GM19239 (cell line): Measurements from ENCODE around the gene PCED1B.
"Not testable (repeated sequence)": the region's sequence is repeated elsewhere in the genome, so short reads cannot be mapped to it uniquely, and the experiment has no call there.

Source experiments
- DNase-seq: peaks from one replicate; pipeline ENCODE4 v3.0.0; 2011; ENCODE audit warnings: low spot score; ENCODE audit not compliant: insufficient read length
- FAIRE-seq: peaks from 2 replicates; lab custom pipeline; 2011; peaks lifted over from hg19 to GRCh38; lab: Jason Lieb, UNC

PCED1B gene

DNA sequence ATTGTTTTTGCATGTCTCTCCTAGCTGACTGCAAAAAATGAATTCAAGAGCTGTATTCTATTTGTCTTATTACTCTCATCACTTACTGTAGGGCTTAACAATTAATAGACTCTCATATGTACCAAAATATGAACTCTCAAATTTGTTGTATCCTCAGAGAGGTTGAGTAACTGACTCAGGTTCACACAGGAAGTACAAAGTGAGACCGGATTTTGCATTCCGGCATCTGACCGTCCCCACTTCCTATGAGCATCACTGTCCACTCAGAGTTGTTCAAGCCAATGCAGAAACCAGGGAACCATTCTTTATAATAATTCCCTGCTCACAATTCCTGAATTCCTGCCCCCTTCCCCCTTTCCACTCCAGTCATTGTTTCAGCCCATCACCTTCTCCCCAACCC, 113.6 kb downstream of the PCED1B start:
- no peak for DNase-seq
- FAIRE-seq, result no peak

- DNase-seq, result no peak
- FAIRE-seq, result no peak
Observed at GRCh38 chr12:47194501-47194900, 115.1 kb downstream of the PCED1B start.

GRCh38 chr12:47200446-47200845, 121.0 kb downstream of the PCED1B start:
- no peak for FAIRE-seq

GRCh38 chr12:47201190-47201589, 121.8 kb downstream of the PCED1B start:
- not testable (repeated sequence) for FAIRE-seq, DNase-seq

More at GRCh38 chr12:47200446-47200845, 121.0 kb downstream of the PCED1B start:
- DNase-seq, result no peak

DNA sequence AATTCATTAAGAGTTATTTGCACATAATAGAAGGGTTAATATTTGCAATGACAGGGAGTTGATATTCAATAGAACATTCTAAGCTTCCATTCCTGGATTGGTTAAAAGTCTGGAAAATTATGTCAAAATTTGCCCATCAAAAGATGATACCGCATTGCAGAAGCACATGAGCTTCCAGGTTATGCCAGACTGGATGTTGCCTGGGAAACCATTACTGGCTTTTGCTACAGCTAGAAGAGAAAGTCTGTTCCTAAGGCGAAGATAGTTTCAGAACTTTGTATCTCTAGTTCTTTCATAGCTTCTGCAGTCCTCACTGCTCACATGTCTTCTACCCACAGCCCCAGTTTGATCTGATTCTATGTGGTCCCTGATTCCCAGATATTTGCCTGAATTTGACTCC, 122.8 kb downstream of the PCED1B start:
- no peak for FAIRE-seq
- DNase-seq, result no peak

GRCh38 chr12:47205532-47206449, 126.4 kb downstream of the PCED1B start:
- no peak for FAIRE-seq
- DNase-seq, result no peak

- no peak for FAIRE-seq
- no peak for DNase-seq
Observed at GRCh38 chr12:47206450-47207339, 127.3 kb downstream of the PCED1B start.

- FAIRE-seq (no peak), DNase-seq (no peak)
Observed at GRCh38 chr12:47207340-47207717, 127.9 kb downstream of the PCED1B start.

GRCh38 chr12:47207829-47208248, 128.4 kb downstream of the PCED1B start:
- DNase-seq (no peak), FAIRE-seq (peak; percentile 87)

DNA sequence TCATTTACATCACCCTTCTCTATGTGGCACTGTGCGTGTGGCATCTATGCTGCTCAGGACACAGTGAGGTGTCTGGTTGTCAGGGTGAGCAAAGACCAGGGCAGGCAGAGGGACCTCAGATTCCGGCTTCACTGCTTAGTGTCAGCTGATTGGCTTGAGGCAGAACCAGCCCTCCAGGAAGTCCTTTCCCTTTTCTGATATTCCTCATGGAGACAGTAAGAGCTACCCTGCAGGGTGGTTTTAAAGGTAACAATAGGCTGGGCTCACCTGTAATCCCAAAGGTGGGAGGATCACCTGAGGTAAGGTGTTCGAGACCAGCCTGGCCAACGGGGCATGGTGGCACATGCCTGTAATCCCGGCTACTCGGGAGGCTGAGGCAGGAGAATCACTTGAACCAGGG, 129.6 kb downstream of the PCED1B start:
- FAIRE-seq (no peak), DNase-seq (no peak)

DNA sequence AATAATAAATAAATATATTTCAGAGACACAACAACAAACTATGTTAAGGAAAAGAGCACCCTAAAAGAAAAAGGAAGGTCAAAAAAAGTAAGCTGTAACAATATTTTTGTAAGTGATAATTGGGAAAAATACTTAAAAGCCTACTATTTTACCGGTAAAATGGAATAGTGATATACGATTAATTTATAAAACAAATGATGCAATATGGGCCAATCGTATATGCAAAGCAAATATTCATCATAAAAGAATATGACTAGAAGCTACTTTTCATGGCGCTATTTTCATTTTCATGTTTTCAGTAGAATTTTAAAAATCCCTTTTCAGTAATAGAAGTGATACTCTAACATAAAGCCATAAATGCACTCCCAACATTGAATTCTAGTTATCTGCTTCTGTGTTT, 131.4 kb downstream of the PCED1B start:
- no peak for DNase-seq
- no peak for FAIRE-seq

DNA sequence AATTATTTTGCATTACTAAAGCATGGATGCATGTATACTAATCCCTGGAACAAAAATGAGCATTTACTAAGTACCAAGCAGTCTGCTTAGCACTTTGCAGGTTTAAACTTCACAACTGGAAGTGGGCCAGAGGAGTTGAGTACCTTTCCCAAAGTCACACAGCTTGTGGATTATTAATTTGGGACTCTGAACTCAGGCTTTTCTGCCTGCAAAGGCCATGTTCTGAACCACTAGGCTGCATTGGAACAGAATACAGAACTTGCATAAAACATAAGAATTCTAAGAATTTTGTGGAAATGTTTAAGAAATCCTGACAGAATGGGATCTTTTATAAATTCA, 133.2 kb downstream of the PCED1B start:
- FAIRE-seq, result no peak

GRCh38 chr12:47213396-47213795, 134.0 kb downstream of the PCED1B start:
- FAIRE-seq (no peak), DNase-seq (no peak)

More for the DNA sequence above, 133.2 kb downstream of the PCED1B start:
- no peak for DNase-seq

GRCh38 chr12:47214001-47214619, 134.7 kb downstream of the PCED1B start:
- FAIRE-seq (no peak), DNase-seq (no peak)

DNA sequence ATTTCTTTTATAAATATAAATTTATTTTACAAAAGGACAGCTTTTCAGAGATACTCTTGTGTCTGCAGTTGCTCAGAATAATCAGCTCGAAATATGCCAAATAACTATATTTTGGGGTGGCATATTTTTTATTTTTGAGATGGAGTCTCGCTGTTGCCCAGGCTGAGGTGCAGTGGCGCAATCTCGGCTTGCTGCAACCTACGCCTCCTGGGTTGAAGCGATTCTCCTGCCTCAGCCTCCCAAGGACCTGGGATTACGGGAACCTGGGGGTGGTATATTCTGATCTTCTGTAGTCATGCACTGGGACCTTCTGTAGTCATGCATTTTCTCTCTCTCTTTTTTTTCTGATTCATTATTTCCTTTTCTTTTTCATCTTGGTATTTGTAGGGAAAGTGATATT, 135.3 kb downstream of the PCED1B start:
- DNase-seq (no peak), FAIRE-seq (no peak)

DNA sequence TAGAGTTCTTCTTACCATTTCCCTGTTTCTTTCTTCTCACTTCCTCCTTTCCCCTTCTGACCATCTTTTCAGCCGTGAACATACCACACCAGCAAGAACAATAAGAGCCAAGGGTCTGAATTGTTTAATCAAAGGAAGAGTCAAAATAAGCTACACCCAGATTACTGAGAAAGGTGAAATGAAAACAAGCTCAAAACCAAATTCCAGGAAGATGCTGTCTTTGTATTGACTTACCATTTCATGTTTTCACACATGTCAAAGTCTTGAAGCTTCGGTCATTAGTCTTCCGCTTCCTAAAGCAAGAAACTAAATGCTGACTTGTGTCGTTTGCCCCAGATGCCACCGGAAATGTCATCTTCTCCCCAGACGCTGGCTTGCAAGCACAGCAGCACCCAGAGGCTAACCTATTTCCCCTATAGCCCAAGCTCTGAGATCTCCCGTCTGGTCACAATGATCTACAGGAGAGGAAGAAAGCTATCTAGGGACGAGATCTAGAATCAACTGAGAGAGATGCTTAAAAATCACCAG, 136.8 kb downstream of the PCED1B start:
- DNase-seq (peak; percentile 36), FAIRE-seq (peak; percentile 98)

DNA sequence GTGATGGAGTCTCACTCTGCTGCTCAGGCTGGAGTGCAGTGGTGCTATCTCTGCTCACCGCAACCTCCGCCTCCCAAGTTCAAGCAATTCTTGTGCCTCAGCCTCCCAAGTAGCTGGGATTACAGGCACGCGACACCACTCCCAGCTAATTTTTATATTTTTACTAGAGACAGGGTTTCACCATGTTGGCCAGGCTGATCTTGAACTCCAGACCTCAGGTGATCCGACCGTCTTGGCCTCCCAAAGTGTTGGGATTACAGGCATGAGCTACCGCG, 138.1 kb downstream of the PCED1B start:
- not testable (repeated sequence) for DNase-seq, FAIRE-seq

DNA sequence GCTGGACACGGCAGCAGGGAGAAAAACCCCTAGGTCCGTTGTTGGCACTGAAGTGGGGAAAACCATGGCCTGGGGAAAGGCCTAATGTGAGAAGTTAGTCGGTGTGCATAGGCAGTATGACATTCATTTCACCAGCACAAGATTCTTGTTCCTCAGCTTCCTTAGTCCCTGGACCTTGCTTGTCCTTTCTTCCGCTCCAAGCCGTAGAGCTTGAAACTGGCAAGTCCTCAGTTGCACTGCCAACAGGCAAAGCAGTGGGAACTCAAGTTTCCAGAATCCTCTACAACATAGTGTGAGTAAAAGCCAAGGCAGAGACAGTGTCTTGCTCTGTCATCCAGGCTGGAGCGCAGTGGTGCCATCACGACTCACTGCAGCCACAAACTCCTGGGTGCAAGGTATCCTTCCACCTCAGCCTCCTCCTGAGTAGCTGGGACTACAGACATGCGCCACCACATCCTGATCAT, 138.8 kb downstream of the PCED1B start:
- DNase-seq (no peak), FAIRE-seq (peak; percentile 33)

DNA sequence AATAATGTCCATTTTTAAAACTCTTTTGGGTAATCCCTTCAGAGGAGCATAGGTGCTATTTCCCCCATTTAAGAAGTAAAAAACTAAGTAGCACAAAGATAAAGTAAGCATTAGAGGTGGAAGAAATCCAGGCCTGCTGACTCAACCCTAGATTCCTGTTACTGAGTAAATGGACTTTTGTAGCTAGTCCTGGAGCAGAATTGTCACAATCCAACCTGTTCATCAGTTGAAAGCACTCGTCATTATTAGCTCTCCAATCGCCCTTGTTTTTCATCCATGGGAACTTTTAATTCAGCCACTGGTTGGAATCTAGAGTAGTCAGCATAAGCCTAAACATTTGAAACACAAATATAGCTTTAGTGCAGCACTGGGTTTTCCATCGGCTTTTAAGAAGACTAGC, 139.8 kb downstream of the PCED1B start:
- DNase-seq, result no peak
- peak; percentile 35 for FAIRE-seq

GRCh38 chr12:47221256-47222023, 142.0 kb downstream of the PCED1B start:
- FAIRE-seq (no peak), DNase-seq (no peak)
